HuH-7 (cell line): Measurements from ENCODE around the gene TMEM221.
"Not testable (repeated sequence)": the region's sequence is repeated elsewhere in the genome, so short reads cannot be mapped to it uniquely, and the experiment has no call there.

Source experiments
- DNase-seq: peaks from one replicate; pipeline ENCODE4 v3.0.0; 2011; ENCODE audit warnings: low spot score

TMEM221 gene

GRCh38 chr19:17448131-17448967 lies at the start of gene TMEM221:
Gene TMEM221, minus strand, starts transcription at chr19:17448668. Its CDS starts 206 bp downstream, at chr19:17448462.
- DNase-seq = peak; percentile 76

GRCh38 chr19:17497149-17497798 lies 48.8 kb upstream of the TMEM221 start:
- DNase-seq = no peak

DNA sequence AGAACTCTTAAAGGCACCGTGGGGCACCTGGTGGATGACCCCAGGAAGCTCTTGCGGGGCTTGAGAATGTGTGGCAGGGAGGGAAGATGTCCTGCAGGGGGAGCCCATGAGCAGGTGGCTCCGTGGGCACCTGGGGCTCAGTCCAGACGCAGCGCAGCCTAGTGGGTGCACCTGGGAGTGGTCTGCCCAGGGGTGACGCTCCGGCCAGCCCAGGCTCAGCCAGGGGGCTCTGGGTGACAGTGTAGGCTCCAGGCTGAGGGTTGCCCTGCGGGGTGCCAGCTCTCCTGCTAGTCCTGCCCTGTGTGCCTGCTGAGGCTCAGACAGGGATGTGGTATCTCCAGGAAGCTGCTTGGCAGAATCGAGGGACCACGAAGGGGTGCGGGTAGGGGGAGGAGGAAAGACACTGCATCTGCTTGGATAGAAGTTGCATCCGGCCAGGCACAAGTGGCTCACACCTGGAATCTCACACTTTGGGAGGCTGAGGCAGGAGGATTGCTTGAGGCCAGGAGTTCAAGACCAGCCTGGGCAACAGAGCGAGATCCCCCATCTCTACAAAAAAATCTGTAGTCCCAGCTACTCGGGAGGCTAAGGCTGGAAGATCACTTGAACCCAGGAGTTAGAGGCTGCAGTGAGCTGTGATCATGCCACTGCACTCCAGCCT lies 48.0 kb upstream of the TMEM221 start:
- peak; percentile 93 for DNase-seq

DNA sequence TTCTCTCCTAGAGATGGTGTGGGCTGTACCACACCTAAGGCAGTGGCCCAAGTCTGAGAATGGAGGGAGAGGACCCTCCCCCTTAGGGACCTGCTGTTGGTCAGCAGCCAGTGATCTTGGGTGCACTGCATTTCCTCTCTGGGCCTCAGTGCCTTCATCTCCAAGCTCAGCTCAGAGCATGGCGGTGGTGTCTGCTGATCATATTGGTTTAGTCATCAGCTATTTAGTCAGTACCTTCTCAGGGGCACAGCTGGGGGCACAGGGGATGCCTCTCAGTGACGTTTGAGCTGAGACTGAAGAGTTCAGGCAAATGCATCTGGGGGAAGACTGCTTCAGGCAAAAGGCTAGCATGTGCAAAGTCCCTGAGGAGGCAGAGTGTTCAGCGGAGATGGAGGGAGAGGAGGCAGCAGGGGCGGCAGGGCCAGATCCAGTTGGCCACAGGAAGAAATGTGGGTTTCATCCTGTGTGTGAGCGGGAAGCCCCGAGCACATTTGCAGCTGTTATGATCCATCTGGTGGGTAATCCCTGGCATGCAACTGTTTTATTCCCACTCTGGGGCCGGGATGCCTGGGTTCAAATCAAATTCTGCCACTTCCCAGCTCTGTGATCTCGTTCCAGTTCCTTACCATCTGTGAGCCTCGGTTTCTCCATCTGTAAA lies 47.3 kb upstream of the TMEM221 start:
- no peak for DNase-seq

- DNase-seq = no peak
These were observed 42.8 kb upstream of the TMEM221 start for GRCh38 chr19:17491287-17491686.

DNA sequence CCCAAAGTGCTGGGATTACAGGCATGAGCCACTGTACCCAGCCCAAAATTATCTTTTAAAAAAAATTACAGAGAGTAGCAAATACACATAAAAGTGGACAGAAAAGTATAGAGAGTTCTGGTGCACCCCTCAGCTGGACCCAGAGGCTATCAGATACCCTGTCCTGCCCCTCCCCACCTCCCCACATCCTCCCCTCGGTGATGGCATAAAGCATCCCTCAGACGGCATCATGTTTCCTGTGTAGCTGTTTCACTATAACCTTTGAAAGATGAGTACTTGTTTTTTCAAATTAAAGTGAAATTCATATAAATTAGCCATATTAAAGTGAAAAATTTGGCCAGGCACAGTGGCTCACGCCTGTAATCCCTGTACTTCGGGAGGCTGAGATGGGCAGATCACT lies 41.9 kb upstream of the TMEM221 start:
- DNase-seq = no peak

DNA sequence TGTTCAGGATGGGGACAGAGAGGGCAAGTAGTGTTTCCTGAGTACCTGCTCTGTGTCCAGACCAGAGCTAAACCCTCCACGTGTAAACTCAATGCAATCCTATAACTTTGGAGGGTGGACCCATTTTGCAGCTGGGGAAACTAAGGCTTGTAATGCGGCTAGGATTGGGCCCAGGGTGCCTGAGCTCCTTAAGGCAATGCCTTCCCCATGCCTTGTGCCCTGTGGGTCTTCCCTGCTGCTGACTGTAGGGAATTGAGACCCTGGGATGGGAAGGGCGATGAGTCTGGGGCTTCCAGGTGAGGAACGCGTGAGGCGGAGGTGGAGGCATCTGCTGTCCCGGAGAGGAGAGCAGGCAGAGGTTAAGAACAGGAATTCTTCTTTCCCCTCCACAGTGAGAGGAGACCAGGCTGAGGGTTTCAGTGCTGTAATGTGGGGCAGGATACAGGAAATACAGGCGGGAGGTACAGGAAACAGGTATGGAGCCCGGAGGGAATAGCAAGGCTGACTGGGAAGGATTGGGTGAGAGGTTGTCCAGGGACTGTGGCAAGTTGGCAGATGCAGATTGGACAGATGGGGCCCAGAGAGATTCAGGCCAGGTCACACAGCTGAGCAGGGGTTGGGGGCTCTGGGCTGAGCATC lies 41.0 kb upstream of the TMEM221 start:
- DNase-seq = no peak

- no peak for DNase-seq
These were observed 40.3 kb upstream of the TMEM221 start for GRCh38 chr19:17488593-17489391.

DNA sequence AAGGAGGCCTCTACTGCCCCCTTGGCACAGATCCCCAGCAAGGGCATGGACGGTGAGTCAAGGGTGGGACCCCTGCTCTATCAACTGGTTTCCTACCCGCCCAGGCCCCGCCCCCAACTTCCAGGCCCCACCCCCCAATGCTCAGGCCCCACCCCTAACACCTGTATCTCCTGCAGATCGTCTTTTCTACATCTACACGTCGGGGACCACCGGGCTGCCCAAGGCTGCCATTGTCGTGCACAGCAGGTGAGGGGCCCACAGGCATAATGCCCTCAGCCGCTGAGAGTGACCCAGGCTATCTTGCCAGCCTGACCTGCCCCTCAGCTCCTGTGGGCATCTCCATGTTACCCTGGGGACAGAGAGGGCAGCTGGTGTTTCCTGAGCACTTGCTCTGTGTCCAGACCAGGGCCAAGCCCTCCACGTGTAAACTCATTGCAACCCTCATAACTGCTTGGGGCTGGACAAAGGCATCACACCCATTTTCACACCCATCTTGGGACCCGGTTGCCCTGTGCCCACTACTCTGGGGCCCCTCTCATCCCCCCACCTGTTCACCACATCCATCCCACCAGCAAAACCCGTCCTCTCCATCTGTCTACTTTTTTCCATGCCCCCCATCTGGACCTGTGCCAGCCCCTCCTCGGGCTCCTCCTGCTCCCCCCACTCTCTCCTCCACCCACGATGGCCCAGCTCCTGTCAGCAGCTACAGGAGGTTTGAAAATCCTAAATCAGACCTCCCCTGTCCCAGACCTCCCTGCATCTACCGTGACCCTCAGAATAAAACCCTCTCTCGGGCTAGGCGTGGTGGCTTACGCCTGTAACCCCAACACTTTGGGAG lies 39.0 kb upstream of the TMEM221 start:
- DNase-seq = no peak

GRCh38 chr19:17486545-17487240 lies 38.2 kb upstream of the TMEM221 start:
- DNase-seq = no peak

DNA sequence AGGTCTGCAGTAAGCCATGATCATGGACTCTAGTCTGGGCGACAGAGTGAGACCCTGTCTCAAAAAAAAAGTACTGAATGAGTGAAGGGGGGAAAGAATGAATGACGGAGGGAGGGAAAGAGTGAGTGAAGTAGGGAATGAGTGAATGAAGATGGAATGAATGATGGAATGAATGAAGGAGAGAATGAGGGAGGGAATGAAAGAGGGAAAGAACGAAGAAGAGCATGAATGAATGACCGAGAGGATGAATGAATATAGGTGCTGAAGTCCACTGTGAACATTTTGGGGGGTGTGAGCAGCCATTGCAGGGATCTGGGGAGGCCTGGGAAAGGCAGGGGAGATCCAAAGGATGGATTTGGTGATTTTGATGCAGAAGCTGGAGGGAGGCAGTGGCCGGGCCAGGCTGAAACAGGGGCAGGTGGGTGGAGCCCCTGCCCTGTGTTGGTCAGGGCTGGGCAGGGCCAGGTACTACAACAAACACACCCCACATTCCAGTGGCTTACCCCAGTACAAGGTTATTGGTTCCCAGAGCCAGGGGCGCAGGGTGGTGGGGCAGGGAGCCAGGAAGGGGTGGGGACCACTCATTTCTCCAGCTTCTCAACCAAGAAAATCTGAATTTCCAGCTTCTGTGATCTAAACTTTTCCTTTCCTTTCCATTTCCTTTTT lies 36.2 kb upstream of the TMEM221 start:
- DNase-seq = no peak

DNA sequence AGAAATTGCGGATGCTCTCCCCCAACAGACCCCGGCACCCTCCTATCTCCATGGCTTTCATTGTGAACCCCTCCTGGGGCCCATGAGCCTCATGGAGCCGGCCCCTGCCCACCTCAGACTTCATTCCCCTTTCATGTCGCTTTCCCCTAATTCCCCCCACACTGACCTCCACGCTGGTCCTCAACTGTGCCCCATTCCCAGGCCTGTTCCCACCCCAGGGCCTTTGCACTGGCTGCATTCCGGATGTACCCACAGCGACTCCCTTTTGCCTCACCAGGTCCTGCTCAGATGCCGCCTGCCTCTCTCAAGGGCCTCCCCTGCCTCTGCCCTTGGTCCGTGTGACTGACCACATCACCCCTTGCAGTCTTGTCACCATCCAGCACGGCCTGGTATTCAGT lies 35.1 kb upstream of the TMEM221 start:
- no peak for DNase-seq

DNA sequence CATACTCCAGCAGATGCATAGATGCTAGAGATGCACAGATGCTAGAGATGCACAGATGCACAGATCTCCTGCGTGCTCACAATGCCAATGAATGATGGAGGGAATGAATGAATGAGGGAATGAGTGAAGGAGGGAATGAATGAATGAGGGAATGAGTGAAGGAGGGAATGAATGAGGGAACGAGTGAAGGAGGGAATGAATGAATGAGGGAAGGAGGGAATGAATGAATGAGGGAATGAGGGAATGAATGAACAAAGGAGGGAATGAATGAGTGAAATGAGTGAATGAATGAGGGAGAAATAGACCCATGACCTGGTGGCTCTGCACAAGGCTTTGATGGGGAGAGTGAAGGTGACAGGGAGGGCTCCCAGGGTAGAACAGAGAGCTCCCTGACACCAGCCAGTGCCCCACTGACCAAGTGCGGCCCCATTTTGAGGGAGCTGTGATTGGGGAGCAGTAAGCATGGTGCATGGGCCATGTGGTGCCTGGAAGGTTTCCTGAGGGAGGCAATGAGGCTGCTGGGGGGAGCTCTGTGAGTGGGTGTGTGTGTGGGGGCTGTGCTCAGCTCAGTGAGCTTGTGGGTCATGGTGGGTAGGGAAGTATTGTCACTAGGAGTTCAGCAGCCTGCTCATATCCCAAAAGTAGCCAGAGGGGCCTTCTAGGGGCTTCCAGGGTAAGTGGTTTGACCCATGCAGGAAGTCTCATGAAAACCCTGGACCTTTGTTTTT lies 34.6 kb upstream of the TMEM221 start:
- DNase-seq = no peak

- DNase-seq = no peak
These were observed 33.5 kb upstream of the TMEM221 start for GRCh38 chr19:17481986-17482385.

- no peak for DNase-seq
These were observed 30.9 kb upstream of the TMEM221 start for GRCh38 chr19:17479325-17479791.

DNA sequence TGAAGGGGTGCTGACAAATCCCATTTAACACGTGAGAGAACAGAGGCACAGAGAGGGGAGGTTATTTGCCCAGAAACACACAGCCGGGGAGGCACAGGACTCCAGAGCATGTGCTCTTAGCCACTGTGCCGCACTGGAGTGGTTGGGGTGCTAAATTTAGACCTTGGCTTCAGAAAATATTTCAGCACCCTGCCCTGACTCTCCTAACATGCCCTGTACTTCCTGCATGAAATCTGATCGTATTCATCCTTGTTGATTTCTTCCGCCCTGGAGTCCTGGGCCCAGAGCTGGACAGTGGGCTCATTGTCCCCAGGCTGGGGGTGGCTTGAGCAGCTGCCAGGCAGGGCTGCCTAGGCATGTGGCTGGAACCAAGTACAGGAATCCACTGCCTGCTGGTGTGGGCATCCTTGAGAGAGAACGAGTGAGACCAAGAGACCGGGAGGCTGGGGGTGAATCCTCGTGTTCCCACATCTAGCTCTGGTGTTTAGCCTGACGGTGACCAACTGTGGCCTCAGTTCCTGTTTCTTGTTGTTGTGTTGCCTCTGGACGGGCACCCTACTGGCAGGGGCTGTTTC lies 27.2 kb upstream of the TMEM221 start:
- DNase-seq = peak; percentile 42

DNA sequence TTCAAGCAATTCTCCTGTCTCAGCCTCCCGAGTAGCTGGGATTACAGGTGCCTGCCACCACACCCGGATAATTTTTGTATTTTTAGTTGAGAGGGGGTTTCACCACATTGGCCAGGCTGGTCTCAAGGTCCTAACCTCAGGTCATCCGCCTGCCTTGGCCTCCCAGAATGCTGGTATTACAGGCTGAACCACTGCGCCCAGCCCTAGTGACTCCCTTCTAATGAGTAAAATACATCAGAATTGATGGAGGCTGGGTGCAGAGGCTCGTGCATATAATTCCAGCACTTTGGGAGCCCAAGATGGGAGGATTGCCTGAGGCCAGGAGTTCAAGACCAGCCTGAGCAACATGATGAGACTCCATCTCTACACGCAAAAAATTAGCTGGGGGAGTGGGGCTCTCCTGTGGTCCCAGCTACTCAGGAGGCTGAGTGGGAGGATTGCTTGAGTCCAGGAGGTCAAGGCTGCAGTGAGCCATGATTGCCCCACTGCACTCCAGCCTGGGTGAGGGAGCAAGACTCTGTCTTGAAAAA lies 26.6 kb upstream of the TMEM221 start:
- DNase-seq = not testable (repeated sequence)

DNA sequence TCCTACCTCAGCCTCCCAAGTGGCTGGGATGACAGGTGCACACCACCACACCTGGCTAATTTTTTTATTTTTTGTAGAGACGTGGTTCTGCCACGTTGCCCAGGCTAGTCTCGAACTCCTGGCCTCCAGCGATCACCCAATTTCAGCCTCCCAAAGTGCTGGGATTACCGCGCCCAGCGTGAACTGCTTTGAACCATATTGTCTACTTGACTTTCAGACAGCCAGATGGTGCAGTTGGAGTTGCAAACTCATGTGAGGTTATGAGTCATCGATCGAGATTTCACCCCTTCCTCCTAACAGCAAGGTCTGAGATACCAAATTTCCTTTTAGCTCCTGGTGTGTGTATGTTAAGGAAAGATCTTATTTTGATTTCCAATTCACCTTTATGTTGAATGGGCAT lies 24.6 kb upstream of the TMEM221 start:
- DNase-seq = no peak
